GM21381 (cell line): Measurements from ENCODE around the gene PDIA3.
"Not testable (repeated sequence)": the region's sequence is repeated elsewhere in the genome, so short reads cannot be mapped to it uniquely, and the experiment has no call there.

Experiments
- ATAC-seq: cut with Tn5 transposase; IDR thresholded peaks from one replicate; pipeline ENCODE4 v1.9.1; 2021; ENCODE audit warnings: mild to moderate bottlenecking, moderate library complexity; ENCODE audit not compliant: unreplicated experiment

Gene PDIA3

DNA sequence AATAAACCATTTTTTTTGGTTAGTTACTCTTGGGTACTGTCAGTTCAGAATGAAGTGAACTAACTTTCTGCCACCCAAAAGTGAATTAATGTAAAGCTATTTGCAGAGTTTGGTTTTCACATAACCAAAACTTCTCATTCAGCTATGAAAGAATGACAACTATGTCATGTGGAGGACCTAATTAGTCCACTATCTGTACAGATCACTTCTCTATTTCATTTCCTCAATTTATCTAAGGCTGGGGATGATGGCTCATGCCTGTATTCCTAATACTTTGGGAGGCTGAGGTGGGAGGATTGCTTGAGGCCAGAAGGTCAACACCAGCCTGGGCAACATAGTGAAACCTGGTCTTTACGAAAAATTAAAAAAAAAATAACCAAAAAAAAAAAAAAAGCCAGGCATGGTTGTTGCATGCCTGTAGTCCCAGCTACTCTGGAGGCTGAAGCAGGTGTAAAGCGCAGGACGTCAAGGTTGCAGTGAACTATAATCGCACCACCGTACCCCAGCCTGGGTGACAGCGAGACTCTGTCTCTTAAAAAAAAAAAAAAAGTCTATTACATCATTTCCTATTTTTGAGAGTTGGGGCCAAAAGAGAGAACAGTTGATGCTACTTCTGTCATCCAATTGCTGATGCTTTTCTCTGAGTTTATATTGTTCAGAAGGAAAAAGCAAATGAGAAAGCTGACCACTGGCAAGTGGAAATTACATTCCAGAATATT is 62.9 kb downstream of the PDIA3 start:
- peak; percentile 58 for ATAC-seq

DNA sequence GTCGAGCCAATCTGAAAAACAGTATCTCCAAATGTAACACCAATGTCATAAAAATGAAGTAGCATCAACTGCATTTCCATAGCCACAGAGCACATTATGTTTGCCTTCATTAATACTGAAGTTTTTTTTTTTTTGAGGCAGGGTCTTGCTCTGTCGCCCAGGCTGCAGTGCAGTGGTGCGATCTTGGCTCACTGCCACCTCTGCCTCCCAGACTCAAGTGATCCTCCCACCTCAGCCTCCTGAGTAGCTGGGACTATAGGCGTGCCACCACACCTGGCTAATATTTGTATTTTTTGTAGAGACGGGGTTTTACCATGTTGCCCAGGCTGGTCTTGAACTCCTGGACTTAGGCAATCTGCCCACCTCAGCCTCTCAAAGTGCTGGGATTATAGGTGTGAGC is 68.8 kb downstream of the PDIA3 start:
- not testable (repeated sequence) for ATAC-seq

DNA sequence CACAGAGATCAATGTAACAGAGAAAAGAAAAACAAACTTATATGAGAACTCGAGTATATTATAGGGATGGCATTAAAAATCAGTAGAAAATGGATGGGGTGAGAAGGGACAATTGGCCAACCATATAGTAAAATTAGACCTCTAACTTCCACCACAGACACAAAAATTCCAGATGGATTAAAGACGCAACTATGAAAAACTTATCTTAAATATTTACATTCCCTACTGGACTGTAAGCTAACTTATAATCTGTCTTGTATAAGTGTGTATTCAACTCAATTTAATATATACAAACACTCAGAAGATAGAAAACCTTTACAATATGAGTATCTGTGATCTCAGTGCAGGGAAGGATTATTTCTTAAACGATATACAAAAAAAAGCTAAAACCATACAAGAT is 75.3 kb downstream of the PDIA3 start:
- ATAC-seq, result no peak
